ENCODE results near the gene UBE2E2.

Gene UBE2E2

GRCh38 chr3:23162934-23163333 lies 40.2 kb upstream of the UBE2E2 start:
- peak; percentile 72 for DNase-seq (ENCODE audit: low read depth)
- no peak overlapping the region for H3K4me3 ChIP-seq (ENCODE audit: low read length)
- no peak for TF ChIP-seq CTCF (IDR thresholded peaks at IDR 0.05; ENCODE audit: insufficient read depth, low read depth, low read length, missing control alignments)

GRCh38 chr3:23164746-23165145 lies 38.4 kb upstream of the UBE2E2 start:
- no peak for DNase-seq (ENCODE audit: low read depth)
- TF ChIP-seq CTCF (IDR thresholded peaks at IDR 0.05; ENCODE audit: insufficient read depth, low read depth, low read length, missing control alignments): no peak
- no peak overlapping the region for H3K4me3 ChIP-seq (ENCODE audit: low read length)

- peak; percentile 31 for DNase-seq (ENCODE audit: low read depth)
- no peak for TF ChIP-seq CTCF (IDR thresholded peaks at IDR 0.05; ENCODE audit: insufficient read depth, low read depth, low read length, missing control alignments)
- H3K4me3 ChIP-seq (ENCODE audit: low read length): no peak overlapping the region
Measured at GRCh38 chr3:23165571-23165970, 37.6 kb upstream of the UBE2E2 start.

- DNase-seq (ENCODE audit: low read depth): no peak
Measured at GRCh38 chr3:23166276-23166675, 36.9 kb upstream of the UBE2E2 start.

GRCh38 chr3:23166845-23167244 lies 36.3 kb upstream of the UBE2E2 start:
- H3K4me3 ChIP-seq (ENCODE audit: low read length): no peak overlapping the region
- TF ChIP-seq CTCF (IDR thresholded peaks at IDR 0.05; ENCODE audit: insufficient read depth, low read depth, low read length, missing control alignments): no peak
- no peak for DNase-seq (ENCODE audit: low read depth)

More at GRCh38 chr3:23166276-23166675, 36.9 kb upstream of the UBE2E2 start:
- no peak for TF ChIP-seq CTCF (IDR thresholded peaks at IDR 0.05; ENCODE audit: insufficient read depth, low read depth, low read length, missing control alignments)
- no peak overlapping the region for H3K4me3 ChIP-seq (ENCODE audit: low read length)

GRCh38 chr3:23169551-23169950 lies 33.6 kb upstream of the UBE2E2 start:
- no peak overlapping the region for H3K4me3 ChIP-seq (ENCODE audit: low read length)
- no peak for TF ChIP-seq CTCF (IDR thresholded peaks at IDR 0.05; ENCODE audit: insufficient read depth, low read depth, low read length, missing control alignments)
- DNase-seq (ENCODE audit: low read depth): no peak

- no peak for TF ChIP-seq CTCF (IDR thresholded peaks at IDR 0.05; ENCODE audit: insufficient read depth, low read depth, low read length, missing control alignments)
- no peak overlapping the region for H3K4me3 ChIP-seq (ENCODE audit: low read length)
- peak; percentile 46 for DNase-seq (ENCODE audit: low read depth)
Measured at GRCh38 chr3:23170291-23170690, 32.8 kb upstream of the UBE2E2 start.
